A673 (cell line): ENCODE results near the gene SPNS3. TPM values are rescaled to one million over a fixed set of nuclear protein-coding genes. Genes with fewer than 3 reads are reported as not detected.

Source experiments
- BruUV-seq: library from RNA; stranded (reverse); fragments of 400-500 nt; replicated peaks from 2 replicates; lab custom pipeline; 2021; lab: Mats Ljungman, UMichigan
- CTCF ChIA-PET: fragments of 300-600 bp; sonication (Branson Sonifier 250); formaldehyde crosslinking; loops from one replicate; lab custom pipeline; 2022; ENCODE audit warnings: antibody characterized with exemption; lab: Charles Lee
- POLR2A ChIA-PET: fragments of 300-600 bp; sonication (Branson Sonifier 250); formaldehyde crosslinking; loops from one replicate; lab custom pipeline; 2022; ENCODE audit warnings: antibody characterized with exemption; ENCODE audit not compliant: low non-redundant PET; lab: Charles Lee
- DNase-seq: peaks from one replicate; pipeline ENCODE4 v3.0.0-alpha.2; 2015; ENCODE audit warnings: low spot score
- H3K27ac ChIP-seq: fragments of 200-600 bp; sonication (generic); 2 replicates; pipeline ENCODE4 v1.5.1; 2016; ENCODE audit warnings: mixed run types, low read depth, mild to moderate bottlenecking, mixed read lengths, antibody characterized with exemption, low read length; ENCODE audit not compliant: poor library complexity, severe bottlenecking
- H3K27me3 ChIP-seq: fragments of 200-600 bp; sonication (generic); replicated peaks from 2 replicates; pipeline ENCODE4 v1.6.1; 2017; ENCODE audit warnings: mixed run types, low read depth, mild to moderate bottlenecking, mixed read lengths, antibody characterized with exemption, low read length; ENCODE audit not compliant: insufficient read depth, poor library complexity
- H3K36me3 ChIP-seq: fragments of 200-600 bp; sonication (generic); 2 replicates; pipeline ENCODE4 v1.6.1; 2016; ENCODE audit warnings: mixed run types, mild to moderate bottlenecking, mixed read lengths, antibody characterized with exemption, low read length; ENCODE audit not compliant: insufficient read depth, poor library complexity, severe bottlenecking
- H3K4me1 ChIP-seq: fragments of 200-600 bp; sonication (generic); 2 replicates; pipeline ENCODE4 v1.6.1; 2017; ENCODE audit warnings: mixed run types, mild to moderate bottlenecking, mixed read lengths, antibody characterized with exemption, low read length; ENCODE audit not compliant: insufficient read depth, poor library complexity, severe bottlenecking
- H3K4me3 ChIP-seq: fragments of 200-600 bp; sonication (generic); 2 replicates; pipeline ENCODE4 v1.5.1; 2016; ENCODE audit warnings: low read depth, mixed run types, mild to moderate bottlenecking, mixed read lengths, low read length; ENCODE audit not compliant: poor library complexity, severe bottlenecking
- H3K9me3 ChIP-seq: fragments of 200-600 bp; sonication (generic); 2 replicates; pipeline ENCODE4 v1.6.1; 2016; ENCODE audit warnings: mixed run types, low read depth, mild to moderate bottlenecking, mixed read lengths, antibody characterized with exemption, low read length; ENCODE audit not compliant: poor library complexity, severe bottlenecking
- EZH2 ChIP-seq: fragments of 200-600 bp; sonication (generic); IDR thresholded peaks from 2 replicates; pipeline ENCODE4 v1.6.1; 2017; ENCODE audit warnings: borderline replicate concordance, low read depth, mild to moderate bottlenecking, mixed read lengths, antibody characterized with exemption, low read length; ENCODE audit not compliant: poor library complexity, severe bottlenecking
- intact Hi-C: fragments of 100-400 bp; cut with micrococcal nuclease; formaldehyde crosslinking; loops from one replicate; pipeline ENCODE4 v1.10.0; 2022; ENCODE audit not compliant: unreplicated experiment
- total RNA-seq: library from RNA; stranded (reverse); gene quantifications from 2 replicates; pipeline ENCODE4 v1.2.3, GENCODE V29; 2021
- TF ChIP-seq, protein P1 (sequence below): fragments of 300-800, 200-600 bp; sonication (generic); conservative IDR thresholded peaks from 2 replicates; pipeline ENCODE4 v1.5.1; 2017; ENCODE audit warnings: low read depth, mild to moderate bottlenecking, antibody characterized with exemption, low read length, moderate library complexity, mixed read lengths

The SPNS3 gene
- total RNA-seq, 1 experiment from 2014 or later, result not detected

DNA sequence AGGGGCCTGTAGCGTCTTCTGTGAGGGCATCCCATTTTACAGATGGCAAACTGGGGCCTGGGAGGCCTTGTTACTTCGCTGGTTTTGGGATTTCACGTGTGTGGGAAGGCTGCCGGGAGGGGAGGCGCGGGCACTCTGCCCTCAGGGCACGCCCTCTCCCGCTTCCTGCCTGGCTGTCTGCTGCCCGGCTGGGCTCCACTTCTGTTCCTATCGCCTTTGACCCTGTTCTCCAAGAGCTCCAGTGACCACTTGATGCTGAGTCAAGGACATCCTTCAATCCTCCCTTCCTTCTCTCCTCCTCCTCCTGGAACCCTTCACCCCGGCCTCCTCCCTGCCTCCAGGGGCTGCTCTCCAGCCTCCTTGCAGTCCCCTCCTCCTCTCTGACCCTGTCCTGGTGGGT lies 16.0 kb downstream of the SPNS3 start:
- Histone ChIP-seq H3K9me3 (no peaks in the 10 kb centered on the region), H3K36me3 (no peaks in the 10 kb centered on the region), H3K27ac (no peak overlapping the region), H3K4me1 (no peaks in the 10 kb centered on the region), H3K27me3 (no peaks in the 10 kb centered on the region), H3K4me3 (no peak overlapping the region)
- BruUV-seq, result no TSS peak
- ChIA-PET CTCF (no interaction called here), POLR2A (no interaction called here)
- TF ChIP-seq, protein P1, sequence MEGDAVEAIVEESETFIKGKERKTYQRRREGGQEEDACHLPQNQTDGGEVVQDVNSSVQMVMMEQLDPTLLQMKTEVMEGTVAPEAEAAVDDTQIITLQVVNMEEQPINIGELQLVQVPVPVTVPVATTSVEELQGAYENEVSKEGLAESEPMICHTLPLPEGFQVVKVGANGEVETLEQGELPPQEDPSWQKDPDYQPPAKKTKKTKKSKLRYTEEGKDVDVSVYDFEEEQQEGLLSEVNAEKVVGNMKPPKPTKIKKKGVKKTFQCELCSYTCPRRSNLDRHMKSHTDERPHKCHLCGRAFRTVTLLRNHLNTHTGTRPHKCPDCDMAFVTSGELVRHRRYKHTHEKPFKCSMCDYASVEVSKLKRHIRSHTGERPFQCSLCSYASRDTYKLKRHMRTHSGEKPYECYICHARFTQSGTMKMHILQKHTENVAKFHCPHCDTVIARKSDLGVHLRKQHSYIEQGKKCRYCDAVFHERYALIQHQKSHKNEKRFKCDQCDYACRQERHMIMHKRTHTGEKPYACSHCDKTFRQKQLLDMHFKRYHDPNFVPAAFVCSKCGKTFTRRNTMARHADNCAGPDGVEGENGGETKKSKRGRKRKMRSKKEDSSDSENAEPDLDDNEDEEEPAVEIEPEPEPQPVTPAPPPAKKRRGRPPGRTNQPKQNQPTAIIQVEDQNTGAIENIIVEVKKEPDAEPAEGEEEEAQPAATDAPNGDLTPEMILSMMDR, result no peak
- TF ChIP-seq EZH2, result no peak
- DNase-seq, result no peak
- intact Hi-C loops, result no loop called here

DNA sequence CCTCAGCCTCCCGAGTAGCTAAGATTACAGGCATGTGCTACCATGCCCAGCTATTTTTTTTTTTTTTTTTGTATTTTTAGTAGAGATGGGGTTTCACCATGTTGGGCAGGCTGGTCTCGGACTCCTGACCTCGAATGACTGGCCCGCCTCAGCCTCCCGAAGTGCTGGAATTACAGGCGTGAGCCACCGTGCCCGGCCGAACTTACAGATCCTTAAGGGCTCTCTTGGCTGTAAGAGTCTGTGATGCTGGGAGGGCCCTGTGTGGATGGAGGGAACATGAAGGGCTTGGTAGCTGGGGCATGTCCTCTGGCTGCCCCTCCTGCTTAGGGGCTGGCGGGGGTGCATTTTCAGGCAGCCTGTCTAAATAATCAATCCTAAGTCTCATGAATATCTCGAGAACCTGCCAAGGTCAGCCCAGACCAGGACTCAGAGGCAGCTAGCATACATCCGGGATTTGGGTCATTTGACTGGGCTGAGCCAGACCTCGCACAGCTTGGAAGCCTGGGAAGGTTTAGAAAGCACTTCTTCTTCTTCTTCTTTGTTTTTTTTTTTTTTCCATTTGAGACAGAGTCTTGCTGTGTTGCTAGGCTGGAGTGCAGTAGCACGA lies 17.1 kb downstream of the SPNS3 start:
- Histone ChIP-seq H3K27me3 (no peaks in the 10 kb centered on the region), H3K4me1 (no peaks in the 10 kb centered on the region), H3K9me3 (no peaks in the 10 kb centered on the region), H3K4me3 (no peak overlapping the region), H3K36me3 (no peaks in the 10 kb centered on the region), H3K27ac (no peak overlapping the region)
- intact Hi-C loops, result no loop called here
- no peak for DNase-seq
- ChIA-PET CTCF (no interaction called here), POLR2A (interaction anchor here (0.6 to 0.7 kb wide), 2 partner anchors 30 to 245 kb away, joined by 3 to 4 read pairs; no protein-coding TSS in a partner anchor)
- no peak for TF ChIP-seq EZH2
- TF ChIP-seq, protein P1, result no peak
- no TSS peak for BruUV-seq

DNA sequence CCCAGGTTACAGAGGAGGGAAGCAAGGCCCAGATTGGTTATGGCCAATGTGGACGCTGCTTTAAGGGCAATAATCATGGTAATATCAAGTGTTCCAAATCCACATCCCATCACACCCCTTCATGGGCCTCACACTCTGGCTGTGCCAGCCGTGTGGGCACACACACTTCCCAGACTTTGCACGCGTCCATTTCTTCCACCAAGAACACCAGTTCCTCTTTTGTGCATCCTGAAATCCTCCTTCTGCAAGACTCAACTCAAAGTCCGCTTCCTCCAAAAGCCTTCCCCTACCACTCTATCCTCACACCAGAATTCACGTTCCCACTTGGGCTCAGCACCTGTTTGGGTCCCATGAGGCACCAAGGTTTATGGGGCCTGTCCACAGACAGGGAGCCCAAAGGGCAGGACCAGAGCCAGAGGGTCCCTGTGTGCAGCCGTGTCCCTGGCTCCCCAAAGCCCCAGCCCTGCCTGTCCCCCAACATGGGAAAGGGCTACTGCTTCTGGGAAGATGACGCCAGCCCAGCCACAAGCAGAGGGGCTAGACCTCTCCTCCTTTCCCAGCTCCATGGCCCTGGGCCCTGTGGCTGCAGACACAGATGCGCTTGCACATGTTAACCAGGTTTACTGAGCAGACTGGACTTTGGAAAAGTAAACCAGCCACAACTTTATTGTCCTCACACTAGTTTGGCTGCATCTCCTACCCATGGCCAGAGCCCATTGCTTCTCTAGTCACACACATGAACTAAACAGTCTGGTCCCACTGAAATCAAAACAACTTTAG lies 20.3 kb downstream of the SPNS3 start:
- CTCF ChIA-PET, result no interaction called here
- POLR2A ChIA-PET, result no interaction called here
- intact Hi-C loops, result no loop called here

More for the DNA sequence above, 20.3 kb downstream of the SPNS3 start:
- Histone ChIP-seq H3K4me3 (no peak overlapping the region), H3K36me3 (no peaks in the 10 kb centered on the region), H3K27ac (no peak overlapping the region), H3K9me3 (no peaks in the 10 kb centered on the region), H3K4me1 (no peaks in the 10 kb centered on the region), H3K27me3 (no peaks in the 10 kb centered on the region)
- no TSS peak for BruUV-seq
- no peak for TF ChIP-seq EZH2
- TF ChIP-seq, protein P1, result no peak
- no peak for DNase-seq
